MM.1S (cell line): ENCODE data around the gene NEGR1.

Source experiments
- DNase-seq: peaks from one replicate; pipeline ENCODE4 v3.0.0-alpha.2; 2015
- H2AFZ ChIP-seq: fragments of 300-600 bp; sonication (generic); 2 replicates; pipeline ENCODE4 v1.6.0; 2016; ENCODE audit warnings: antibody characterized with exemption, low read length
- H3F3A ChIP-seq: fragments of 300-600 bp; sonication (generic); 2 replicates; pipeline ENCODE4 v1.6.1; 2016; ENCODE audit warnings: mild to moderate bottlenecking, antibody characterized with exemption, low read length, moderate library complexity, mixed read lengths; ENCODE audit not compliant: insufficient read depth
- H3K27ac ChIP-seq: fragments of 300-600 bp; sonication (generic); 2 replicates; pipeline ENCODE4 v1.5.1; 2016; ENCODE audit warnings: mild to moderate bottlenecking, low read length
- H3K27me3 ChIP-seq: fragments of 300-600 bp; sonication (generic); replicated peaks from 2 replicates; pipeline ENCODE4 v1.6.0; 2016; ENCODE audit warnings: low read length; ENCODE audit not compliant: insufficient read depth
- H3K36me3 ChIP-seq: fragments of 300-600 bp; sonication (generic); replicated peaks from 2 replicates; pipeline ENCODE4 v1.6.1; 2016; ENCODE audit warnings: mild to moderate bottlenecking, low read length, mixed read lengths; ENCODE audit not compliant: insufficient read depth
- H3K4me1 ChIP-seq: fragments of 300-600 bp; sonication (generic); 2 replicates; pipeline ENCODE4 v1.6.1; 2016; ENCODE audit warnings: low read length, mixed read lengths
- H3K4me2 ChIP-seq: fragments of 300-600 bp; sonication (generic); 2 replicates; pipeline ENCODE4 v1.6.0; 2016; ENCODE audit warnings: low read depth, low read length
- H3K4me3 ChIP-seq: fragments of 300-600 bp; sonication (generic); 2 replicates; pipeline ENCODE4 v1.5.1; 2016; ENCODE audit warnings: low read length, mixed read lengths
- H3K79me2 ChIP-seq: fragments of 300-600 bp; sonication (generic); 2 replicates; pipeline ENCODE4 v1.6.1; 2016; ENCODE audit warnings: mixed run types, low read length, mixed read lengths
- H3K9ac ChIP-seq: fragments of 300-600 bp; sonication (generic); 2 replicates; pipeline ENCODE4 v1.6.1; 2016; ENCODE audit warnings: low read length, mixed read lengths
- H3K9me2 ChIP-seq: fragments of 300-600 bp; sonication (generic); replicated peaks from 2 replicates; pipeline ENCODE4 v1.6.1; 2016; ENCODE audit warnings: mild to moderate bottlenecking, low read length, mixed read lengths; ENCODE audit not compliant: insufficient read depth
- H3K9me3 ChIP-seq: fragments of 300-600 bp; sonication (generic); replicated peaks from 2 replicates; pipeline ENCODE4 v1.6.1; 2016; ENCODE audit warnings: mild to moderate bottlenecking, low read length, mixed read lengths; ENCODE audit not compliant: insufficient read depth
- H4K20me1 ChIP-seq: fragments of 300-600 bp; sonication (generic); 2 replicates; pipeline ENCODE4 v1.6.1; 2016; ENCODE audit warnings: mild to moderate bottlenecking, low read length, moderate library complexity, mixed read lengths; ENCODE audit not compliant: insufficient read depth
- CTCF ChIP-seq: fragments of 300-600 bp; sonication (generic); IDR thresholded peaks from 2 replicates; pipeline ENCODE4 v1.5.1; 2016; ENCODE audit warnings: antibody characterized with exemption, low read length, mixed read lengths
- EZH2 ChIP-seq: fragments of 300-600 bp; sonication (generic); optimal IDR thresholded peaks from 2 replicates; pipeline ENCODE3; 2017; ENCODE audit warnings: low read depth, mild to moderate bottlenecking, antibody characterized with exemption, low read length, mixed read lengths
- EZH2phosphoT487 ChIP-seq: fragments of 300-600 bp; sonication (generic); IDR thresholded peaks from 2 replicates; pipeline ENCODE4 v1.6.1; 2018; ENCODE audit warnings: antibody characterized with exemption, low read length

The NEGR1 gene

GRCh38 chr1:71649608-71650007 lies 632.7 kb downstream of the NEGR1 start:
- no peak overlapping the region for H2AFZ ChIP-seq
- no peaks in the 10 kb centered on the region for H4K20me1 ChIP-seq
- H3K79me2 ChIP-seq = no peaks in the 10 kb centered on the region
- no peaks in the 10 kb centered on the region for H3K27me3 ChIP-seq
- H3K27ac ChIP-seq = no peak overlapping the region
- H3K9me3 ChIP-seq = no peaks in the 10 kb centered on the region
- DNase-seq = no peak
- H3K4me2 ChIP-seq = no peak overlapping the region
- no peak overlapping the region for H3K4me3 ChIP-seq
- H3K9me2 ChIP-seq = no peaks in the 10 kb centered on the region
- no peak overlapping the region for H3K9ac ChIP-seq
- H3K4me1 ChIP-seq = peaks cover 41% of the 10 kb centered on the region
- H3F3A ChIP-seq = peaks cover 20% of the 10 kb centered on the region
- H3K36me3 ChIP-seq = no peaks in the 10 kb centered on the region
- no peak for TF ChIP-seq EZH2phosphoT487
- no peak for TF ChIP-seq EZH2

- TF ChIP-seq EZH2phosphoT487 = no peak
- no peak for TF ChIP-seq EZH2
- TF ChIP-seq CTCF = no peak
- Histone ChIP-seq H3K79me2 (no peaks in the 10 kb centered on the region), H3K27me3 (no peaks in the 10 kb centered on the region), H3K4me1 (peaks cover 55% of the 10 kb centered on the region), H3K9ac (no peak overlapping the region), H4K20me1 (no peaks in the 10 kb centered on the region), H3F3A (peaks cover 28% of the 10 kb centered on the region), H2AFZ (0 out of 2 replicates have a peak overlapping the region, but pooled peaks have one; percentile 21), H3K36me3 (no peaks in the 10 kb centered on the region), H3K4me2 (peak overlapping the region; percentile 17; the same call in 1 of the 2 replicates), H3K4me3 (no peak overlapping the region), H3K27ac (peak overlapping the region; percentile 23; the same call in 1 of the 2 replicates), H3K9me2 (no peaks in the 10 kb centered on the region), H3K9me3 (no peaks in the 10 kb centered on the region)
- DNase-seq = no peak
Observed at GRCh38 chr1:71647513-71648300, 634.6 kb downstream of the NEGR1 start.

GRCh38 chr1:71645015-71645414 lies 637.3 kb downstream of the NEGR1 start:
- Histone ChIP-seq H3K4me2 (peak overlapping the region; percentile 60), H3K4me1 (peaks cover 55% of the 10 kb centered on the region), H3K79me2 (no peaks in the 10 kb centered on the region)

More at GRCh38 chr1:71645015-71645414, 637.3 kb downstream of the NEGR1 start:
- H3K36me3 ChIP-seq = no peaks in the 10 kb centered on the region
- no peaks in the 10 kb centered on the region for H3K27me3 ChIP-seq
- TF ChIP-seq EZH2phosphoT487 = no peak
- no peak for TF ChIP-seq CTCF
- TF ChIP-seq EZH2 = no peak
- H3K4me3 ChIP-seq = no peak overlapping the region
- no peaks in the 10 kb centered on the region for H3K9me2 ChIP-seq
- peak overlapping the region; percentile 94 for H3K27ac ChIP-seq
- no peaks in the 10 kb centered on the region for H4K20me1 ChIP-seq
- H3F3A ChIP-seq = peaks cover 28% of the 10 kb centered on the region
- no peak overlapping the region; the same call in 1 of the 2 replicates for H2AFZ ChIP-seq
- peak overlapping the region; percentile 50; the same call in 1 of the 2 replicates for H3K9ac ChIP-seq
- DNase-seq = peak; percentile 89
- H3K9me3 ChIP-seq = no peaks in the 10 kb centered on the region
